GM12878 (cell line): ENCODE results near the gene LETM1. TPM values are rescaled to one million over a fixed set of nuclear protein-coding genes. Genes with fewer than 3 reads are reported as not detected.

Experiments
- ATAC-seq: fragments of 200-7000 bp; cut with Tn5 transposase; 3 replicates; pipeline ENCODE4 v1.9.1; 2020; ENCODE audit warnings: mild to moderate bottlenecking, moderate library complexity
- BruUV-seq: library from RNA; stranded (reverse); fragments of 400-500 nt; replicated peaks from 2 replicates; lab custom pipeline; 2021; lab: Mats Ljungman, UMichigan
- CTCF ChIA-PET: fragments of 300-600 bp; sonication (Branson Sonifier 250); formaldehyde crosslinking; extraction: SDS; loops from one replicate; lab custom pipeline; 2021; ENCODE audit warnings: inconsistent platforms; lab: Yijun Ruan, JAX
- POLR2A ChIA-PET: fragments of 350-600 bp; formaldehyde crosslinking; extraction: SDS; loops from one replicate; lab custom pipeline; 2021; ENCODE audit warnings: inconsistent platforms; lab: Charles Lee
- RAD21 ChIA-PET: fragments of 300-600 bp; sonication (Branson Sonifier 250); formaldehyde crosslinking; loops from one replicate; lab custom pipeline; 2023; ENCODE audit warnings: antibody characterized with exemption; ENCODE audit not compliant: unreplicated experiment; lab: Charles Lee
- SMC1A ChIA-PET: fragments of 300-600 bp; sonication (Branson Sonifier 250); formaldehyde crosslinking; loops from one replicate; lab custom pipeline; 2023; ENCODE audit not compliant: unreplicated experiment, uncharacterized antibody; lab: Charles Lee
- DNase-seq: peaks from one replicate; pipeline ENCODE4 v3.0.0-alpha.2; 2011; ENCODE audit warnings: low read depth, low spot score
- FAIRE-seq: peaks from 3 replicates; lab custom pipeline; 2011; peaks lifted over from hg19 to GRCh38; lab: Jason Lieb, UNC
- H2AFZ ChIP-seq: 2 replicates; pipeline ENCODE4 v1.6.0; 2011; ENCODE audit warnings: low read depth, low read length, control low read depth; ENCODE audit not compliant: control insufficient read depth
- H3K27ac ChIP-seq: 2 replicates; pipeline ENCODE4 v1.5.1; 2011; ENCODE audit warnings: control low read depth; ENCODE audit not compliant: control insufficient read depth, insufficient read depth
- H3K27me3 ChIP-seq, 2 experiments: replicated peaks in 1 of 2; 2 replicates each; pipeline versions ENCODE4 v1.6.0 to v1.6.1; 2011; ENCODE audit warnings: low read length in 1 of 2; ENCODE audit not compliant: control insufficient read depth in 2 of 2, insufficient read depth in 2 of 2
- H3K36me3 ChIP-seq, 2 experiments: 2 replicates each; pipeline ENCODE4 v1.5.1; 2011; ENCODE audit warnings: low read length in 1 of 2; ENCODE audit not compliant: control insufficient read depth in 2 of 2, insufficient read depth in 2 of 2
- H3K4me1 ChIP-seq: 2 replicates; pipeline ENCODE4 v1.6.1; 2011; ENCODE audit warnings: mild to moderate bottlenecking, low read length, moderate library complexity, mixed read lengths; ENCODE audit not compliant: control insufficient read depth, insufficient read depth
- H3K4me2 ChIP-seq: 2 replicates; pipeline ENCODE4 v1.6.0; 2011; ENCODE audit warnings: control low read depth; ENCODE audit not compliant: control insufficient read depth, insufficient read depth
- H3K4me3 ChIP-seq: fragments of 200-600 bp; sonication (generic); 2 replicates; pipeline ENCODE4 v1.5.1; 2016
- H3K79me2 ChIP-seq: 2 replicates; pipeline ENCODE4 v1.6.0; 2011; ENCODE audit warnings: low read length; ENCODE audit not compliant: control insufficient read depth, insufficient read depth
- H3K9ac ChIP-seq: 2 replicates; pipeline ENCODE4 v1.8.0; 2011; ENCODE audit warnings: low read length, control low read depth, mixed read lengths; ENCODE audit not compliant: control insufficient read depth, insufficient read depth
- H3K9me3 ChIP-seq: replicated peaks from 3 replicates; pipeline ENCODE4 v1.5.1; 2011; ENCODE audit warnings: mild to moderate bottlenecking, low read length; ENCODE audit not compliant: control insufficient read depth, insufficient read depth
- H4K20me1 ChIP-seq: 2 replicates; pipeline ENCODE4 v1.6.0; 2011; ENCODE audit not compliant: control insufficient read depth, insufficient read depth
- ATF7 ChIP-seq: fragments of 450-650 bp; IDR thresholded peaks from 2 replicates; pipeline ENCODE4 v1.6.1; 2016; ENCODE audit warnings: low read depth, mild to moderate bottlenecking
- CHD2 ChIP-seq: IDR thresholded peaks from 2 replicates; pipeline ENCODE4 v1.6.1; 2011; ENCODE audit warnings: low read depth, low read length, improper control_type of control experiment, borderline replicate concordance
- LARP7 ChIP-seq: fragments of 450-650 bp; IDR thresholded peaks from 2 replicates; pipeline ENCODE4 v1.6.1; 2017; ENCODE audit warnings: mild to moderate bottlenecking
- NBN ChIP-seq: fragments of 450-650 bp; IDR thresholded peaks from 2 replicates; pipeline ENCODE4 v1.6.1; 2016
- PAX8 ChIP-seq: fragments of 450-650 bp; IDR thresholded peaks from 2 replicates; pipeline ENCODE4 v1.6.1; 2017; ENCODE audit warnings: mild to moderate bottlenecking, moderate library complexity
- POLR2A ChIP-seq: IDR thresholded peaks from 2 replicates; pipeline ENCODE4 v1.6.1; 2011; ENCODE audit warnings: low read depth, mild to moderate bottlenecking, low read length
- RUNX3 ChIP-seq: IDR thresholded peaks from 2 replicates; pipeline ENCODE4 v1.6.1; 2012; ENCODE audit warnings: low read length, inconsistent platforms
- SIX5 ChIP-seq: IDR thresholded peaks from 2 replicates; pipeline ENCODE4 v1.6.1; 2011; ENCODE audit warnings: mild to moderate bottlenecking, low read depth, low read length, moderate library complexity; ENCODE audit not compliant: severe bottlenecking
- ZBED1 ChIP-seq: IDR thresholded peaks from 2 replicates; pipeline ENCODE4 v1.6.1; 2016; ENCODE audit warnings: borderline replicate concordance
- ZNF622 ChIP-seq: fragments of 450-650 bp; IDR thresholded peaks from 2 replicates; pipeline ENCODE4 v1.6.1; 2017; ENCODE audit warnings: mild to moderate bottlenecking, inconsistent platforms
- WGBS: methylation state at CpG from one replicate; pipeline ENCODE4 v1.1.6; 2016; ENCODE audit warnings: low lambda C conversion rate; ENCODE audit not compliant: insufficient replicate concordance, insufficient coverage; ENCODE audit errors: missing lambda C conversion rate; 5-methylcytosine and 5-hydroxymethylcytosine counted together
- in situ Hi-C: fragments of 300-500 bp; cut with MboI; formaldehyde crosslinking; loops from 9 replicates; pipeline ENCODE4 v1.14.3; 2018; ENCODE audit warnings: mixed read lengths
- intact Hi-C: fragments of 100-400 bp; cut with micrococcal nuclease; formaldehyde crosslinking; loops from one replicate; pipeline ENCODE4 v1.14.2; 2022; ENCODE audit not compliant: unreplicated experiment
- polyA plus RNA-seq, 11 experiments: library from polyadenylated mRNA; depleted of rRNA in 4 of 11; unstranded in 6 of 11; stranded (reverse) in 5 of 11; fragments of >200 nt; fragmentation: Nextera tagmentation in 4 of 11; fragmentation: Illumina TruSeq in 1 of 11; extraction: Ambion mirVana in 4 of 11; extraction: Trizol in 1 of 11; gene quantifications; 1 replicate in 1 of 11; 2 replicates in 10 of 11; pipeline versions ENCODE4 v1.2.1 to v1.2.3, GENCODE V29; 2011 to 2016; ENCODE audit warnings: inconsistent platforms in 2 of 11, missing spikeins in 2 of 11, low read depth in 1 of 11
- total RNA-seq, 4 experiments: library from RNA; depleted of rRNA in 3 of 4; stranded (reverse); fragments of >200 nt in 3 of 4; fragmentation: Illumina TruSeq in 1 of 4; extraction: Trizol in 1 of 4; gene quantifications; 2 replicates each; pipeline versions ENCODE4 v1.2.1 to v1.2.3, GENCODE V29; 2013 to 2021
- TF ChIP-seq, protein P1 (sequence below): IDR thresholded peaks from 2 replicates; pipeline ENCODE4 v1.6.1; 2012; ENCODE audit warnings: mild to moderate bottlenecking, low read depth, low read length
- TF ChIP-seq, protein P2 (sequence below): fragments of 450-650 bp; IDR thresholded peaks from 2 replicates; pipeline ENCODE4 v1.6.1; 2017; ENCODE audit warnings: mild to moderate bottlenecking, moderate library complexity
- TF ChIP-seq, protein P3 (sequence below): fragments of 450-650 bp; IDR thresholded peaks from 2 replicates; pipeline ENCODE4 v1.6.1; 2018; ENCODE audit warnings: borderline replicate concordance, mild to moderate bottlenecking; ENCODE audit not compliant: partially characterized antibody

LETM1 gene
- total and polyA plus RNA-seq, 10 of the 15 experiments (the other 5 are each of a cell fraction or from before 2014, with no cell fraction given): 2.6 to 65.2 (median 30.2) TPM

DNA sequence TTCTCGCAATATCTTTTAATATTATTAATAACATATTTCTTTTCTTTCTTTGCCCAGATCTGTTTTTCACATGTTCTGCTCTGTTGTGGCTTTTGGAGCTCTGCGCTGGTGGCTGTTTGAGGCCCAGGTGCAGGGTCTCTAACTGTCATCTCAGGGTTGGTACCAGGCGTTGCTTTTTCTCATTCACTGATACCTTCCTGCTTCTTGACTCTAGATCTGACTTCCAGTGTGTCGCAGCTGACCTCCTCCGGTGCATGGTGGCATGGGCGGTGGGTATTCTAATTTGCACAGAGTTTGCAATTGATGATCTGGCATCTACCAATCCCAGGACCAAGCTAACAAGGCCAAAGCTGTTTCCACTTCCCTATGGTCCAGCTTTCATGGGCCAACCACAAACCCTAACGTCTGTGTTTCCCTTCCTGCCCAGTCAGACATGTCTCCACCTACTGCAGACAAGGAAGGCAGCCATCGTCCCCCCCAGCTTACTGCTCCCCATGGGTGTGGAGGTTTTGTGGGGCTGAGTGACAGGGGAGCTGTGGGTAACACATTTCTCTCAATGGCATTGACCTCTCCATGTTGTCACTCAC, 25.2 kb downstream of the LETM1 start:
- no peak overlapping the region for H3K4me2 ChIP-seq
- 34% methylated on average over 8 of the region's 8 CpGs for whole genome bisulfite sequencing
- ATAC-seq (no peak), DNase-seq (no peak), FAIRE-seq (no peak)
- no peak for TF ChIP-seq LARP7
- TF ChIP-seq, protein P1, sequence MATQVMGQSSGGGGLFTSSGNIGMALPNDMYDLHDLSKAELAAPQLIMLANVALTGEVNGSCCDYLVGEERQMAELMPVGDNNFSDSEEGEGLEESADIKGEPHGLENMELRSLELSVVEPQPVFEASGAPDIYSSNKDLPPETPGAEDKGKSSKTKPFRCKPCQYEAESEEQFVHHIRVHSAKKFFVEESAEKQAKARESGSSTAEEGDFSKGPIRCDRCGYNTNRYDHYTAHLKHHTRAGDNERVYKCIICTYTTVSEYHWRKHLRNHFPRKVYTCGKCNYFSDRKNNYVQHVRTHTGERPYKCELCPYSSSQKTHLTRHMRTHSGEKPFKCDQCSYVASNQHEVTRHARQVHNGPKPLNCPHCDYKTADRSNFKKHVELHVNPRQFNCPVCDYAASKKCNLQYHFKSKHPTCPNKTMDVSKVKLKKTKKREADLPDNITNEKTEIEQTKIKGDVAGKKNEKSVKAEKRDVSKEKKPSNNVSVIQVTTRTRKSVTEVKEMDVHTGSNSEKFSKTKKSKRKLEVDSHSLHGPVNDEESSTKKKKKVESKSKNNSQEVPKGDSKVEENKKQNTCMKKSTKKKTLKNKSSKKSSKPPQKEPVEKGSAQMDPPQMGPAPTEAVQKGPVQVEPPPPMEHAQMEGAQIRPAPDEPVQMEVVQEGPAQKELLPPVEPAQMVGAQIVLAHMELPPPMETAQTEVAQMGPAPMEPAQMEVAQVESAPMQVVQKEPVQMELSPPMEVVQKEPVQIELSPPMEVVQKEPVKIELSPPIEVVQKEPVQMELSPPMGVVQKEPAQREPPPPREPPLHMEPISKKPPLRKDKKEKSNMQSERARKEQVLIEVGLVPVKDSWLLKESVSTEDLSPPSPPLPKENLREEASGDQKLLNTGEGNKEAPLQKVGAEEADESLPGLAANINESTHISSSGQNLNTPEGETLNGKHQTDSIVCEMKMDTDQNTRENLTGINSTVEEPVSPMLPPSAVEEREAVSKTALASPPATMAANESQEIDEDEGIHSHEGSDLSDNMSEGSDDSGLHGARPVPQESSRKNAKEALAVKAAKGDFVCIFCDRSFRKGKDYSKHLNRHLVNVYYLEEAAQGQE: no peak
- TF ChIP-seq SIX5: no peak
- TF ChIP-seq POLR2A: peak; percentile 27; the same call in 1 of the 2 replicates
- TF ChIP-seq PAX8: no peak
- no peak for TF ChIP-seq ATF7
- no peak for TF ChIP-seq ZNF622
- TF ChIP-seq ZBED1: no peak
- TF ChIP-seq NBN: no peak
- TF ChIP-seq, protein P2, sequence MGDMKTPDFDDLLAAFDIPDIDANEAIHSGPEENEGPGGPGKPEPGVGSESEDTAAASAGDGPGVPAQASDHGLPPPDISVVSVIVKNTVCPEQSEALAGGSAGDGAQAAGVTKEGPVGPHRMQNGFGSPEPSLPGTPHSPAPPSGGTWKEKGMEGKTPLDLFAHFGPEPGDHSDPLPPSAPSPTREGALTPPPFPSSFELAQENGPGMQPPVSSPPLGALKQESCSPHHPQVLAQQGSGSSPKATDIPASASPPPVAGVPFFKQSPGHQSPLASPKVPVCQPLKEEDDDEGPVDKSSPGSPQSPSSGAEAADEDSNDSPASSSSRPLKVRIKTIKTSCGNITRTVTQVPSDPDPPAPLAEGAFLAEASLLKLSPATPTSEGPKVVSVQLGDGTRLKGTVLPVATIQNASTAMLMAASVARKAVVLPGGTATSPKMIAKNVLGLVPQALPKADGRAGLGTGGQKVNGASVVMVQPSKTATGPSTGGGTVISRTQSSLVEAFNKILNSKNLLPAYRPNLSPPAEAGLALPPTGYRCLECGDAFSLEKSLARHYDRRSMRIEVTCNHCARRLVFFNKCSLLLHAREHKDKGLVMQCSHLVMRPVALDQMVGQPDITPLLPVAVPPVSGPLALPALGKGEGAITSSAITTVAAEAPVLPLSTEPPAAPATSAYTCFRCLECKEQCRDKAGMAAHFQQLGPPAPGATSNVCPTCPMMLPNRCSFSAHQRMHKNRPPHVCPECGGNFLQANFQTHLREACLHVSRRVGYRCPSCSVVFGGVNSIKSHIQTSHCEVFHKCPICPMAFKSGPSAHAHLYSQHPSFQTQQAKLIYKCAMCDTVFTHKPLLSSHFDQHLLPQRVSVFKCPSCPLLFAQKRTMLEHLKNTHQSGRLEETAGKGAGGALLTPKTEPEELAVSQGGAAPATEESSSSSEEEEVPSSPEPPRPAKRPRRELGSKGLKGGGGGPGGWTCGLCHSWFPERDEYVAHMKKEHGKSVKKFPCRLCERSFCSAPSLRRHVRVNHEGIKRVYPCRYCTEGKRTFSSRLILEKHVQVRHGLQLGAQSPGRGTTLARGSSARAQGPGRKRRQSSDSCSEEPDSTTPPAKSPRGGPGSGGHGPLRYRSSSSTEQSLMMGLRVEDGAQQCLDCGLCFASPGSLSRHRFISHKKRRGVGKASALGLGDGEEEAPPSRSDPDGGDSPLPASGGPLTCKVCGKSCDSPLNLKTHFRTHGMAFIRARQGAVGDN: no peak
- TF ChIP-seq, protein P3, sequence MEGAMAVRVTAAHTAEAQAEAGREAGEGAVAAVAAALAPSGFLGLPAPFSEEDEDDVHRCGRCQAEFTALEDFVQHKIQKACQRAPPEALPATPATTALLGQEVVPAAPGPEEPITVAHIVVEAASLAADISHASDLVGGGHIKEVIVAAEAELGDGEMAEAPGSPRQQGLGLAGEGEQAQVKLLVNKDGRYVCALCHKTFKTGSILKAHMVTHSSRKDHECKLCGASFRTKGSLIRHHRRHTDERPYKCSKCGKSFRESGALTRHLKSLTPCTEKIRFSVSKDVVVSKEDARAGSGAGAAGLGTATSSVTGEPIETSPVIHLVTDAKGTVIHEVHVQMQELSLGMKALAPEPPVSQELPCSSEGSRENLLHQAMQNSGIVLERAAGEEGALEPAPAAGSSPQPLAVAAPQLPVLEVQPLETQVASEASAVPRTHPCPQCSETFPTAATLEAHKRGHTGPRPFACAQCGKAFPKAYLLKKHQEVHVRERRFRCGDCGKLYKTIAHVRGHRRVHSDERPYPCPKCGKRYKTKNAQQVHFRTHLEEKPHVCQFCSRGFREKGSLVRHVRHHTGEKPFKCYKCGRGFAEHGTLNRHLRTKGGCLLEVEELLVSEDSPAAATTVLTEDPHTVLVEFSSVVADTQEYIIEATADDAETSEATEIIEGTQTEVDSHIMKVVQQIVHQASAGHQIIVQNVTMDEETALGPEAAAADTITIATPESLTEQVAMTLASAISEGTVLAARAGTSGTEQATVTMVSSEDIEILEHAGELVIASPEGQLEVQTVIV: no peak
- TF ChIP-seq RUNX3: peak; percentile 16; the same call in 1 of the 2 replicates
- TF ChIP-seq CHD2: no peak
- no peaks in the 10 kb centered on the region for H3K9me3 ChIP-seq
- RAD21 ChIA-PET: no interaction called here
- SMC1A ChIA-PET: interaction anchor here (0.7 to 1.7 kb wide), 3 partner anchors 21 to 69 kb away, joined by 3 to 6 read pairs (median 3); no protein-coding TSS in a partner anchor
- H3K27me3 ChIP-seq: no peaks in the 10 kb centered on the region
- in situ Hi-C loops (no loop called here), intact Hi-C loops (no loop called here)
- H4K20me1 ChIP-seq: no peaks in the 10 kb centered on the region
- no peak overlapping the region for H3K9ac ChIP-seq
- H3K4me3 ChIP-seq: no peak overlapping the region
- CTCF ChIA-PET: interaction anchor here (1.0 to 2.5 kb wide), 2 partner anchors 10 to 69 kb away, joined by 3 to 9 read pairs; no protein-coding TSS in a partner anchor
- no TSS peak for BruUV-seq
- H2AFZ ChIP-seq: no peak overlapping the region
- POLR2A ChIA-PET: interaction anchor here (0.6 kb wide), 1 partner anchor 29 kb away, joined by 3 read pairs; no protein-coding TSS in a partner anchor
- H3K36me3 ChIP-seq: peaks cover 18 to 35% of the 10 kb centered on the region in 2 experiments; a peak in 3 of 4 replicates
- H3K27ac ChIP-seq: no peak overlapping the region
- H3K79me2 ChIP-seq: peaks cover 2% of the 10 kb centered on the region
- peaks cover 30% of the 10 kb centered on the region for H3K4me1 ChIP-seq
